ENCODE measurements around the gene PRR20G.

DNA sequence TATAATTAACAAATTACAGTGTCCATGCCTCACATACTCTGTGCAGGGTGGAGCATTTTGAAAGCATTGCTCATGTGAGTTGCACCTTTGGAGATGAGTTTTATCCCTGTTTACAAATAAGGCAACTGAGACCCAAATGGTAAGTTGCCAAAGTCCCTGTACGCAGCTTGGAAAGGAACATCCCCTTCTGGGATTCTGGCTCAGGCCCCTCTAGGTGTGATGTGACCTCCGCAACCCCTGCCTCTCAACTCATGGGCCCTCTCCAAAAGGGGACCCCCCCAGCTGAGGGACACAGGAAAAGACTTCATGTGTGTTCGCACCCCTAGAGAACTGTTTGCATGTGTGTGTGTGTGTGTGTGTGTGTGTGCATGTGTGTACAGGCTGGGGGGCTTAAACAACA, 25.3 kb downstream of the PRR20G start:
- no peak for TF ChIP-seq EZH2 (IDR thresholded peaks at IDR 0.05; ENCODE audit: borderline replicate concordance, insufficient read depth, low read length, poor library complexity, severe bottlenecking)
- TF ChIP-seq, protein P1, sequence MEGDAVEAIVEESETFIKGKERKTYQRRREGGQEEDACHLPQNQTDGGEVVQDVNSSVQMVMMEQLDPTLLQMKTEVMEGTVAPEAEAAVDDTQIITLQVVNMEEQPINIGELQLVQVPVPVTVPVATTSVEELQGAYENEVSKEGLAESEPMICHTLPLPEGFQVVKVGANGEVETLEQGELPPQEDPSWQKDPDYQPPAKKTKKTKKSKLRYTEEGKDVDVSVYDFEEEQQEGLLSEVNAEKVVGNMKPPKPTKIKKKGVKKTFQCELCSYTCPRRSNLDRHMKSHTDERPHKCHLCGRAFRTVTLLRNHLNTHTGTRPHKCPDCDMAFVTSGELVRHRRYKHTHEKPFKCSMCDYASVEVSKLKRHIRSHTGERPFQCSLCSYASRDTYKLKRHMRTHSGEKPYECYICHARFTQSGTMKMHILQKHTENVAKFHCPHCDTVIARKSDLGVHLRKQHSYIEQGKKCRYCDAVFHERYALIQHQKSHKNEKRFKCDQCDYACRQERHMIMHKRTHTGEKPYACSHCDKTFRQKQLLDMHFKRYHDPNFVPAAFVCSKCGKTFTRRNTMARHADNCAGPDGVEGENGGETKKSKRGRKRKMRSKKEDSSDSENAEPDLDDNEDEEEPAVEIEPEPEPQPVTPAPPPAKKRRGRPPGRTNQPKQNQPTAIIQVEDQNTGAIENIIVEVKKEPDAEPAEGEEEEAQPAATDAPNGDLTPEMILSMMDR (IDR thresholded peaks at IDR 0.05; ENCODE audit: poor library complexity, severe bottlenecking): no peak
- TF ChIP-seq EP300 (conservative IDR thresholded peaks at IDR 0.05; ENCODE audit: poor library complexity, severe bottlenecking): no peak
- no peak for TF ChIP-seq POLR2AphosphoS5 (IDR thresholded peaks at IDR 0.05)
- no peak for TF ChIP-seq RAD21 (conservative IDR thresholded peaks at IDR 0.05)

Measured in neural cell (in vitro differentiated cells).